Neural cell (in vitro differentiated cells): ENCODE results near the gene SLC44A2.

ENCODE experiments used
- CTCF ChIP-seq: fragments of 450-650 bp; IDR thresholded peaks from 2 replicates; pipeline ENCODE4 v1.5.1; 2014; ENCODE audit warnings: antibody characterized with exemption, mild to moderate bottlenecking, moderate library complexity; ENCODE audit not compliant: poor library complexity, severe bottlenecking
- EP300 ChIP-seq: fragments of 450-650 bp; conservative IDR thresholded peaks from 2 replicates; pipeline ENCODE4 v1.6.1; 2014; ENCODE audit warnings: antibody characterized with exemption, mild to moderate bottlenecking, moderate library complexity; ENCODE audit not compliant: poor library complexity, severe bottlenecking
- EZH2 ChIP-seq: fragments of 200-600, 300-800 bp; shearing (Covaris generic), sonication (generic); IDR thresholded peaks from 2 replicates; pipeline ENCODE4 v1.6.1; 2014; ENCODE audit warnings: antibody characterized with exemption, low read length, borderline replicate concordance, mild to moderate bottlenecking; ENCODE audit not compliant: insufficient read depth, poor library complexity, severe bottlenecking
- POLR2AphosphoS5 ChIP-seq: IDR thresholded peaks from 2 replicates; pipeline ENCODE4 v1.6.1; 2012
- RAD21 ChIP-seq: fragments of 450-650 bp; conservative IDR thresholded peaks from 2 replicates; pipeline ENCODE4 v1.6.1; 2014; ENCODE audit warnings: antibody characterized with exemption, mild to moderate bottlenecking, moderate library complexity
- REST ChIP-seq: IDR thresholded peaks from 2 replicates; pipeline ENCODE4 v1.6.1; 2012; ENCODE audit warnings: borderline replicate concordance
- SMC3 ChIP-seq: fragments of 450-650 bp; conservative IDR thresholded peaks from 2 replicates; pipeline ENCODE4 v1.6.1; 2014; ENCODE audit warnings: antibody characterized with exemption, mild to moderate bottlenecking, moderate library complexity; ENCODE audit not compliant: poor library complexity

- TF ChIP-seq REST (no peak), SMC3 (no peak), EZH2 (no peak), EP300 (no peak), POLR2AphosphoS5 (no peak), CTCF (no peak), RAD21 (no peak)
Observed at GRCh38 chr19:10603873-10604459, 21.4 kb upstream of the SLC44A2 start.
